OCI-LY7 (cell line): ENCODE measurements around the gene CACNG5.

Source experiments
- EZH2phosphoT487 ChIP-seq: fragments of 200-600 bp; sonication (generic); IDR thresholded peaks from 2 replicates; pipeline ENCODE4 v1.6.1; 2018; ENCODE audit warnings: low read depth, borderline replicate concordance, mild to moderate bottlenecking, mixed run types, antibody characterized with exemption, low read length, moderate library complexity, mixed read lengths
- TF ChIP-seq, protein P1 (sequence below): fragments of 200-600 bp; sonication (generic); conservative IDR thresholded peaks from 2 replicates; pipeline ENCODE4 v1.5.1; 2014; ENCODE audit warnings: mild to moderate bottlenecking, antibody characterized with exemption, low read length, moderate library complexity, mixed read lengths

DNA sequence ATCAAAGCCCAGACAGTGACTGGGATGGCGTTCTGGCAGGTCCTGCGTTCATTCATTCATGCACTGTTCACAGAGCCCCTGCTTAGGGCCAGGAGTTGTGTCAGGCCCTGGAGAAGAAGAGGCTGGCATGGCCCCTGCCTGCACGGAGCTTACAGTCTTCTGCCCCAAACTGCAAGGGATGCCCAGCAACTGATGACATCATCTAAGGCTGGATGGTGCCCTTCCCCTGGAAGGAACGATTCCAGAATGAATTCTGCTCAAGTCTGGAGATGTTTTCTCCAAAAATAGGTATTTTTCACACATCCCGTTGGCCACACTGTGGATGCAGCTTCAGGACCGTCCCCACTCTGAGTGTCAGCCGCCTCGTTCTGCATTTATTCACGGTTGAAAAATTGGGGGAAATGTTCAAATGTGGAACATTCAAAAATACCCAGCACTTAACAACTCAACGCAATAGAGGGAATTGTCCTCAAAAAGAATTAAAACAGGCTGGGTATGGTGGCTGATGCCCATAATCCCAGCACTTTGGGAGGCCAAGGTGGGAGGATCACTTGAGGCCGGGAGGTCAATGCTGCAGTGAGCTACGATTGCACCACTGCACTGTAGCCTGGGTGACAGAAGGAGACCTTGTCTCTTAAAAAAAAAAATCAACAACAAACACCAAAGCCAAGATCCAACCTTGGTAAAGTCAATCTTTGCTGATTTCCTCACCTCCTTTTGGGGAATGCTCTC is 23.8 kb upstream of the CACNG5 start:
- TF ChIP-seq, protein P1, sequence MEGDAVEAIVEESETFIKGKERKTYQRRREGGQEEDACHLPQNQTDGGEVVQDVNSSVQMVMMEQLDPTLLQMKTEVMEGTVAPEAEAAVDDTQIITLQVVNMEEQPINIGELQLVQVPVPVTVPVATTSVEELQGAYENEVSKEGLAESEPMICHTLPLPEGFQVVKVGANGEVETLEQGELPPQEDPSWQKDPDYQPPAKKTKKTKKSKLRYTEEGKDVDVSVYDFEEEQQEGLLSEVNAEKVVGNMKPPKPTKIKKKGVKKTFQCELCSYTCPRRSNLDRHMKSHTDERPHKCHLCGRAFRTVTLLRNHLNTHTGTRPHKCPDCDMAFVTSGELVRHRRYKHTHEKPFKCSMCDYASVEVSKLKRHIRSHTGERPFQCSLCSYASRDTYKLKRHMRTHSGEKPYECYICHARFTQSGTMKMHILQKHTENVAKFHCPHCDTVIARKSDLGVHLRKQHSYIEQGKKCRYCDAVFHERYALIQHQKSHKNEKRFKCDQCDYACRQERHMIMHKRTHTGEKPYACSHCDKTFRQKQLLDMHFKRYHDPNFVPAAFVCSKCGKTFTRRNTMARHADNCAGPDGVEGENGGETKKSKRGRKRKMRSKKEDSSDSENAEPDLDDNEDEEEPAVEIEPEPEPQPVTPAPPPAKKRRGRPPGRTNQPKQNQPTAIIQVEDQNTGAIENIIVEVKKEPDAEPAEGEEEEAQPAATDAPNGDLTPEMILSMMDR = no peak
- no peak for TF ChIP-seq EZH2phosphoT487
